Heart left ventricle (tissue), 13 donors: Measurements from ENCODE around the gene SNX4.

Experiments used
- POLR2A ChIP-seq, 2 donors: fragments of 450-650 bp; IDR thresholded peaks; one replicate each; pipeline ENCODE4 v1.6.1; 2017; ENCODE audit warnings: antibody characterized with exemption in 2 of 2, mild to moderate bottlenecking in 2 of 2, moderate library complexity in 2 of 2
- TF ChIP-seq, protein P1 (sequence below), 12 donors: fragments of 200-600 bp; sonication (generic) in 4 of 12; IDR thresholded peaks; one replicate each; pipeline versions ENCODE4 v1.5.0 to v1.8.0; 2018 to 2022; ENCODE audit warnings: antibody characterized with exemption in 12 of 12, mild to moderate bottlenecking in 5 of 12
- donor health status: ischemic (EF 13 %, LVEDD 7.1; RV severe dilation, severe dysfunction).
- donor health status: DM: no; HTN: yes; CAD: no.
- donor health status: DM: no; HTN: no; CAD: no.
- donor health status: ischemic (EF 25% LVEDD 6.9; RV normal size, moderate dysfunction).
- donor health status: ischemic (EF 25% LVEDD 5.7; RV mildly dilated, moderate dysfunction).
- donor health status: ischemic (EF 35%, LVEDD 5.7; RV mildly dilated, moderate dysfunction).
- donor health status: nonischemic (EF 11% LVEDD 7.7; RV severe dilation, severe dysfunction).
- donor health status: DM: yes; HTN: yes; CAD: no.
- donor health status: PGD.
- donor health status: ischemic (EF 29% LVEDD 5.4; RV normal size, mild dysfunction).
- donor health status: nonischemic (EF 23%, LVEDD 6.1; RV moderate dilation, normal function).

DNA sequence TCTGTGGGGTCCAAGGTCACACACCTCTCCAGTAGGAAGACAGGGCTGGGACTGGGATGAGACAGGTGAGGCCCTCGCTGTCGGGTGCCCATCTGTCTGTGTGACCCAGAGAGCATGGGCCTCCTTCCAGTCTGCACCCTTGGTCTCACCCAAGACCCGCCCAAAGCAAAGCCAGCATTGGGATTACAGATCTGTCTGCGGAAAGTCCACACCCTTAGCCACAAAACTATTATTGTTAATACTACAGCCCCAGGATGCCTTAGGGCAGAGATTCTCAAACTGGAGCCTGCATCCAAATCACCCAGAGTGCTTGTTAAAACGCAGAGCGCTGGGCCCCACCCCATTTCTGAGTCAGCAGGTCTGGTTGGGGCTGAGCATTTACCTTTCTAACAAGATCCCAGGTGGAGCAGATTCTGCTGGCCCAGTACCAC is 86.4 kb downstream of the SNX4 start:
- TF ChIP-seq, protein P1, sequence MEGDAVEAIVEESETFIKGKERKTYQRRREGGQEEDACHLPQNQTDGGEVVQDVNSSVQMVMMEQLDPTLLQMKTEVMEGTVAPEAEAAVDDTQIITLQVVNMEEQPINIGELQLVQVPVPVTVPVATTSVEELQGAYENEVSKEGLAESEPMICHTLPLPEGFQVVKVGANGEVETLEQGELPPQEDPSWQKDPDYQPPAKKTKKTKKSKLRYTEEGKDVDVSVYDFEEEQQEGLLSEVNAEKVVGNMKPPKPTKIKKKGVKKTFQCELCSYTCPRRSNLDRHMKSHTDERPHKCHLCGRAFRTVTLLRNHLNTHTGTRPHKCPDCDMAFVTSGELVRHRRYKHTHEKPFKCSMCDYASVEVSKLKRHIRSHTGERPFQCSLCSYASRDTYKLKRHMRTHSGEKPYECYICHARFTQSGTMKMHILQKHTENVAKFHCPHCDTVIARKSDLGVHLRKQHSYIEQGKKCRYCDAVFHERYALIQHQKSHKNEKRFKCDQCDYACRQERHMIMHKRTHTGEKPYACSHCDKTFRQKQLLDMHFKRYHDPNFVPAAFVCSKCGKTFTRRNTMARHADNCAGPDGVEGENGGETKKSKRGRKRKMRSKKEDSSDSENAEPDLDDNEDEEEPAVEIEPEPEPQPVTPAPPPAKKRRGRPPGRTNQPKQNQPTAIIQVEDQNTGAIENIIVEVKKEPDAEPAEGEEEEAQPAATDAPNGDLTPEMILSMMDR (IDR thresholded peaks at IDR 0.05): no peak
- TF ChIP-seq POLR2A (IDR thresholded peaks at IDR 0.05): no peak
